Measurements from ENCODE around the gene ZC3H12D. TPM values are rescaled to one million over a fixed set of nuclear protein-coding genes. Genes with fewer than 3 reads are reported as not detected.

The ZC3H12D gene
- total and polyA plus RNA-seq, 11 donors: 0.14 to 3.0 (median 0.42) TPM

DNA sequence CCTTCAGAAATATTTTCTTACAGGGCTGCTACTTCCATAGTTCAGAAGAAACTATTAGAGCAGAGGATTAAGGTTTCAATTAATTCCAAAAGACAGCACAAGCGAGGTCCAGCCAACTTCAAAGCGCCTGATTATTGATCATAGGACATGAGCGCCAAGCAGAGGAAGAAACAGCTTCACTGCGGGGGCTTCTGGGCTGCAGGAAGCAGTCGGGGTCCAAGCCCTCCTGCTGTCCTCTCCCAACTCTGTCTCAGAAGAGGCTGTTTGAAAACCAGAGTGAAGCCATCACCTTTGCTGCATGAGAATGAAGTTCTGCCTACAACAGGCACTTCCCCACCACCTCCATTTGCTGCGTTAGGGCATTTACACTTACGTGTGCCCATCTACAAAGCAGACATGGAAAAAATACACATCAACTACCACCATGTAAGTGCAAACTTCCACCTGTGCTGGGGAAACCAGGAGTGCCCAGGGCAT lies 60.8 kb downstream of the ZC3H12D start:
- DNase-seq (no peak), ATAC-seq (no peak)
- Histone ChIP-seq H3K36me3 (no peaks in the 10 kb centered on the region), H3K27ac (peak overlapping the region in 2 of 12 donors; percentile 48 to 63), H3K4me1 (peaks cover 0 to 10% (median 2%) of the 10 kb centered on the region in 12 donors), H3K9me3 (no peaks in the 10 kb centered on the region), H3K4me3 (no peak overlapping the region), H3K27me3 (peaks cover 0 to 6% (median 0%) of the 10 kb centered on the region in 9 donors)
- 65 to 72% (median 68%) methylated on average over 7 of the region's 7 CpGs for WGBS, 4 donors
- intact Hi-C loops (cut with DNase I): loop anchor here in 3 of 10 donors (5.0 to 10.0 kb wide), 3 partner anchors 109 to 377 kb away; partner anchors contain the start of gene TAB2 (in 1 of the 3)
- TF ChIP-seq CTCF (IDR thresholded peaks at IDR 0.05) (no peak), POLR2A (IDR thresholded peaks at IDR 0.05) (no peak)

DNA sequence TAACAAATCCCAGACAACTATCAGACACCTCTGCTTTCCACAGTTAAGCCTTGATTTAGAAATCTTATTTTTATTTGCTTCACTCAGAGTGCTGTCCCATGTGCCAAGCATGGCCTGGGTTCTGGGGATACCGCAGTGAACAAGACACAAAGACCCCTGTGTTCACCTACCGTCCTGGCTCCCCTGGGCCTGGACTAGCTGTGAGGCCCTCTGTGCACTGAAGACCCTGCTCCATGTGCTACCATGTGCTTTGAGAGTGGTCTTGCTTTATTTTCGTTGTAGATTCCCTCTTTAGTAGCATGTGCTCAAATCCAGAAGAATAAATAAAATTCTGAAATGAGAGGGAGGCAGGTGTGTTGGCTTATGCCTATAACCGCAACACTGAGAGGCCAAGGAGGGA lies 62.2 kb downstream of the ZC3H12D start:
- peaks cover 0 to 6% (median 0%) of the 10 kb centered on the region in 9 donors for H3K27me3 ChIP-seq
- TF ChIP-seq POLR2A (IDR thresholded peaks at IDR 0.05) (no peak), CTCF (IDR thresholded peaks at IDR 0.05) (no peak)
- no peaks in the 10 kb centered on the region for H3K9me3 ChIP-seq
- intact Hi-C loops (cut with DNase I): loop anchor here in 3 of 10 donors (5.0 to 10.0 kb wide), 3 partner anchors 108 to 375 kb away; partner anchors contain the start of gene TAB2 (in 1 of the 3)
- peak overlapping the region in 1 of 12 donors; percentile 63 for H3K27ac ChIP-seq
- H3K36me3 ChIP-seq: no peaks in the 10 kb centered on the region
- WGBS, 4 donors: 85 to 93% (median 91%) methylated on average over 4 of the region's 4 CpGs
- H3K4me3 ChIP-seq: no peak overlapping the region
- ATAC-seq (no peak), DNase-seq (no peak)
- peaks cover 0 to 10% (median 2%) of the 10 kb centered on the region in 12 donors for H3K4me1 ChIP-seq

DNA sequence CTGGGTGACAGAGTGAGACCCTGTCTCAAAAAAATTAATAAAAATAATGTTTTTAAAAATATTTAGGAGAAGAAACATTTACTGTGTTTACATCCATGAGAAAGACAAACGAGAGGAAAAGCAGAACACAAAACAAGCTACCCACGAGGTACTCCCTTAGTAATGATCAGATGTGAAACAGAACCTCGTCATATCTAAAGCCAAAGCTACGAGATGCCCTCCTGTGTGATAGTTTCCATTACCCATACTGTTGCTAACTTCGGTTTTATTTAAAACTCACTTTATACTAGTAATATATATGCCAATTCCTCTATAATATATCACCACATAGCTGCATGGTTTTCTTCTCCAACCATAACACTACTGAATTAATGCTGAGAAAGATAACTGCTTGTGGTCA lies 63.7 kb downstream of the ZC3H12D start:
- no peak for ATAC-seq
- Histone ChIP-seq H3K9me3 (peaks cover 0 to 8% (median 0%) of the 10 kb centered on the region in 12 donors), H3K36me3 (no peaks in the 10 kb centered on the region), H3K27me3 (peaks cover 0 to 6% (median 0%) of the 10 kb centered on the region in 9 donors), H3K27ac (no peak overlapping the region), H3K4me3 (no peak overlapping the region), H3K4me1 (peaks cover 0 to 10% (median 2%) of the 10 kb centered on the region in 12 donors)
- DNase-seq: no peak
- 81 to 85% (median 83%) methylated on average over 5 of the region's 5 CpGs for WGBS, 4 donors
- intact Hi-C loops (cut with DNase I): loop anchor here in 3 of 10 donors (5.0 to 10.0 kb wide), 3 partner anchors 106 to 374 kb away; partner anchors contain the start of gene TAB2 (in 1 of the 3)
- TF ChIP-seq POLR2A (IDR thresholded peaks at IDR 0.05) (no peak), CTCF (IDR thresholded peaks at IDR 0.05) (no peak)

DNA sequence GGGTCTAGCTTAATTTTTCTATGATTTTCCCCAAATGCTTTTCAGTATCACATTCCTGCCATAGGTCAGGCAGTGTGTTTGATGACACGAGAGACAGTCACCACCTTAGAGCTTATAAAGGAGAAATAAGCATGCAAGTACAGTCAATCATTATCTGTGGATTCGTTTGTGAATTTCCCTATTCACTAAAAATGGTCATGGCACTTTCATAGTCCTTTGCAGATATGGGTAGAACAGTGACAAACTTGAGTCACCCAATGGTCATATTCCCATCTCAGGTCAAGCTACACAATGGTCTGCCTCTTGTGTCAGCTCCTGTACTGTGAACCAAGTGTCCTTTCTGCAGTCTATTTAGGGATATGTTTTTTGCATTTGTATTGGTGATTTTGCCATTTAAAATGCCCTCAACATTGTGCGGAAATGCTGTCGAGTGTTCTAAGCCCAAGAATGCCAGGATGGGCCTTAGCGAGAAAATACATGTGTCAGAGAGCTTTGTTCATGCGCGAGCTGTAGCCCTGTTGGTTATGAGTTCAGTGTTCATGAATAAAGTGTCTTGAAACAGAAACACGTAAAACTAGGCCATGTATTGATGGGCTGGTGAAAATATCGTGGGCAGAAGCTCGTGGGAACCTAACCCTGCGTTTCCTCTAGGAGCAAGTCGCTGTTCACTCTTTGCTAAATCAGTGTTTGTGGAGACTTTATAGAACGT lies 65.0 kb downstream of the ZC3H12D start:
- DNase-seq (no peak), ATAC-seq (no peak)
- H3K27ac ChIP-seq: no peak overlapping the region
- peaks cover 0 to 10% (median 2%) of the 10 kb centered on the region in 12 donors for H3K4me1 ChIP-seq
- WGBS, 4 donors: 90 to 93% (median 91%) methylated on average over 13 of the region's 13 CpGs
- intact Hi-C loops (cut with DNase I): loop anchor here in 4 of 10 donors (5.0 to 10.0 kb wide), 3 partner anchors 105 to 373 kb away; partner anchors contain the start of gene TAB2 (in 2 of the 4)
- H3K27me3 ChIP-seq: peaks cover 0 to 6% (median 0%) of the 10 kb centered on the region in 9 donors
- TF ChIP-seq CTCF (IDR thresholded peaks at IDR 0.05) (no peak), POLR2A (IDR thresholded peaks at IDR 0.05) (no peak)
- H3K4me3 ChIP-seq: no peak overlapping the region
- H3K9me3 ChIP-seq: peaks cover 0 to 9% (median 0%) of the 10 kb centered on the region in 12 donors
- no peaks in the 10 kb centered on the region for H3K36me3 ChIP-seq

All from heart left ventricle (tissue), 16 donors.